Testis (tissue), 3 donors: Measurements from ENCODE around the gene APOL6. TPM values are rescaled to one million over a fixed set of nuclear protein-coding genes. Genes with fewer than 3 reads are reported as not detected.

ENCODE experiments used
- DNase-seq: peaks from one replicate; pipeline ENCODE4 v3.0.0-alpha.2; 2019
- H3K27ac ChIP-seq, 2 donors: fragments of 200-600 bp; sonication (generic); one replicate each; pipeline ENCODE4 v1.5.1; 2019
- H3K27me3 ChIP-seq: fragments of 200-600 bp; sonication (generic); one replicate; pipeline ENCODE4 v1.5.1; 2019
- H3K36me3 ChIP-seq: fragments of 200-600 bp; sonication (generic); one replicate; pipeline ENCODE4 v1.5.1; 2017; ENCODE audit warnings: low read depth; ENCODE audit errors: missing control alignments
- H3K4me1 ChIP-seq: fragments of 200-600 bp; sonication (generic); one replicate; pipeline ENCODE4 v1.5.1; 2019
- H3K4me3 ChIP-seq, 2 donors: fragments of 200-600 bp; sonication (generic); one replicate each; pipeline ENCODE4 v1.5.1; 2017 to 2019
- H3K9me3 ChIP-seq: fragments of 200-600 bp; sonication (generic); one replicate; pipeline ENCODE4 v1.5.1; 2017
- POLR2A ChIP-seq: fragments of 450-650 bp; IDR thresholded peaks from one replicate; pipeline ENCODE4 v1.6.1; 2017; ENCODE audit warnings: antibody characterized with exemption, mild to moderate bottlenecking, moderate library complexity
- WGBS, 2 donors: methylation state at CpG; one replicate each; pipeline ENCODE4 v1.1.5; 2018; 5-methylcytosine and 5-hydroxymethylcytosine counted together
- intact Hi-C: fragments of 100-400 bp; cut with DNase I; formaldehyde crosslinking; loops from one replicate; pipeline ENCODE4 v1.15.1; 2023; ENCODE audit warnings: low total_unique reads
- polyA plus RNA-seq: library from polyadenylated mRNA; stranded (reverse); fragments of 350-450 nt; fragmentation: Illumina TruSeq; extraction: RNeasy Lipid Tissue Mini Kit (QIAGEN cat#74804); gene quantifications from one replicate; pipeline ENCODE4 v1.2.3, GENCODE V29; 2014; ENCODE audit warnings: low read depth, low replicate concordance; ENCODE audit not compliant: insufficient read depth
- total RNA-seq, 2 donors: library from RNA; depleted of rRNA; stranded (reverse); fragments of >200 nt; gene quantifications; one replicate each; pipeline ENCODE4 v1.2.3, GENCODE V29; 2016
- TF ChIP-seq, protein P1 (sequence below), 3 experiments: fragments of 450-650 bp in 2 of 3; fragments of 200-600 bp in 1 of 3; sonication (generic) in 1 of 3; IDR thresholded peaks; one replicate each; pipeline ENCODE4 v1.5.1; 2016 to 2019; ENCODE audit warnings: antibody characterized with exemption in 3 of 3, mild to moderate bottlenecking in 2 of 3, moderate library complexity in 1 of 3

Gene APOL6
- total and polyA plus RNA-seq, 3 donors from 2014 or later = 2.2 to 3.6 (median 2.8) TPM

DNA sequence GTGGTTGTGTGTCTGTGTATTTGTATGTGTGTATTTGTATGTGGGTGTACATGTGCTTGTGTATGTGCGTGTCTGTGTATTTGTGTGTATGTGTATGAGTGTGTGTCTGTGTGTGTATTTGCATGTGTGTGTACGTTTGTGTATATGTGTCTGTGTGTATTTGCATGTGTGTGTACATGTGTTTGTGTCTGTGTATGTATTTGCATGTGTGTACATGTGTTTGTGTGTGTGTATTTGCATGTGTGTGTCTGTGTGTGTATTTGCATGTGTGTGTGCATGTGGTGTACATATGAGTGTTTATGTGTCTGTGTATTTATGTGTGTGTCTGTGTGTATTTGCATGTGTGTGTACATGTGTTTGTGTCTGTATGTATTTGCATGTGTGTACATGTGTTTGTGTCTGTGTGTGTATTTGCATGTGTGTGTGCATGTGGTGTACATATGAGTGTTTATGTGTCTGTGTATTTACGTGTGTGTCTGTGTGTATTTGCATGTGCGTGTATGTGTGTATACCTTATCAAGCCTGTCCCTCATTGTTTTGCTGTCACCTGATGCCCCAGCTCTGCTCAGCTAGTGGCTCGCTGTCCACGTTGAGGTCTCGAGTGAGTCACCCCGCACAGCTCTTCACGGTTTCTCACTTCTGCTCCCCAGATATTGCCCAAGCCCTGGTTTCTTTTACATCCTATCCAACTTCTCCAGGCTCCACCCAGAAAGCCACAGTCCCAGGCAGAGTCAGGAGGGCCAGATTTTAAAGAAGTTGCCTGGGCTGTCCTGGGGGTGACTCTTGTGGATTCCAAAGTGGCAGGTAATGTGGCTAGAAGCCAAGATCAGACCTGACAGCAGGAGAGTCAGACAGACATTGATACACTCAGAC, 46.3 kb upstream of the APOL6 start:
- no peak for TF ChIP-seq POLR2A
- TF ChIP-seq, protein P1, sequence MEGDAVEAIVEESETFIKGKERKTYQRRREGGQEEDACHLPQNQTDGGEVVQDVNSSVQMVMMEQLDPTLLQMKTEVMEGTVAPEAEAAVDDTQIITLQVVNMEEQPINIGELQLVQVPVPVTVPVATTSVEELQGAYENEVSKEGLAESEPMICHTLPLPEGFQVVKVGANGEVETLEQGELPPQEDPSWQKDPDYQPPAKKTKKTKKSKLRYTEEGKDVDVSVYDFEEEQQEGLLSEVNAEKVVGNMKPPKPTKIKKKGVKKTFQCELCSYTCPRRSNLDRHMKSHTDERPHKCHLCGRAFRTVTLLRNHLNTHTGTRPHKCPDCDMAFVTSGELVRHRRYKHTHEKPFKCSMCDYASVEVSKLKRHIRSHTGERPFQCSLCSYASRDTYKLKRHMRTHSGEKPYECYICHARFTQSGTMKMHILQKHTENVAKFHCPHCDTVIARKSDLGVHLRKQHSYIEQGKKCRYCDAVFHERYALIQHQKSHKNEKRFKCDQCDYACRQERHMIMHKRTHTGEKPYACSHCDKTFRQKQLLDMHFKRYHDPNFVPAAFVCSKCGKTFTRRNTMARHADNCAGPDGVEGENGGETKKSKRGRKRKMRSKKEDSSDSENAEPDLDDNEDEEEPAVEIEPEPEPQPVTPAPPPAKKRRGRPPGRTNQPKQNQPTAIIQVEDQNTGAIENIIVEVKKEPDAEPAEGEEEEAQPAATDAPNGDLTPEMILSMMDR (IDR thresholded peaks at IDR 0.05) = no peak
- DNase-seq = peak; percentile 21
- Histone ChIP-seq H3K4me1 (no peaks in the 10 kb centered on the region), H3K9me3 (no peaks in the 10 kb centered on the region), H3K27me3 (no peaks in the 10 kb centered on the region), H3K4me3 (no peak overlapping the region), H3K27ac (no peak overlapping the region), H3K36me3 (no peaks in the 10 kb centered on the region)
- WGBS, 2 donors = 74 to 75% methylated on average over 9 of the region's 9 CpGs
- intact Hi-C loops = no loop called here

DNA sequence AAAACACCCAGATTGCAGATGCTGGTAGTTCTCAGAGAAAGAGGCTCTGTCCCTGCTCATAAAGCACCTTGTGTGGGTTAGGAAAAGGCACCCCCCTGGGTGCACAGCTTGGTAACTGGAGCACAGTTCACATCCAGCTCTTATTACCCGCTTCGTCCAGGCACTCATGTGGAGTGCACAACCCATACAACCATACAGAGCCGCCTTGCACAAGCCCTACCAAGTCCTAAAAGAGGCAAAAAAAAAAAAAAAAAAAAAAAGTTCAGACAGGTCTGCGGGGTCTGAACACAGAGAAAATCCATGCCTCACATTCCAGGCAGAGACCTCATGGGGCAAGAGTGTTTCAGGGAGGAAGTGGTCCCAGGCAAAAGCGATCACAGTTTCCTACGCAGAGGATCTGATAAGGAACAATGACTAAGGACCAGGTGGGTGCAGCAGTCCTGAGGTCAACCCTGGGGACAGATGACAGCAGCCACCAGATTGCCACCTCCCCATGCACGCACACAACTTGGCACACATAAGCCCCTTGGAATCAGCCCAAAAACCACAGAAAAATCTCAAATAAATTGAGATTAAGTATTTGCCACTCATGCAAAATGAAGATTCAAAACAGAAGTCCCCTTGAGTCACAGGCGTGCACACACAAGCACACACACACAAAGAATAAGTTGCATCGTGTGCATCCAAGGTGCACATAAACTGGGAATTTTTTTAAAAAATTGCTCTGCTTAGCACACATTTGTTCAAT, 43.5 kb upstream of the APOL6 start:
- intact Hi-C loops = no loop called here
- Histone ChIP-seq H3K4me3 (no peak overlapping the region), H3K36me3 (no peaks in the 10 kb centered on the region), H3K4me1 (no peaks in the 10 kb centered on the region), H3K27me3 (no peaks in the 10 kb centered on the region), H3K27ac (no peak overlapping the region), H3K9me3 (no peaks in the 10 kb centered on the region)
- TF ChIP-seq POLR2A = no peak
- TF ChIP-seq, protein P1 (IDR thresholded peaks at IDR 0.05) = no peak
- no peak for DNase-seq
- WGBS, 2 donors = 73 to 82% methylated on average over 9 of the region's 9 CpGs

DNA sequence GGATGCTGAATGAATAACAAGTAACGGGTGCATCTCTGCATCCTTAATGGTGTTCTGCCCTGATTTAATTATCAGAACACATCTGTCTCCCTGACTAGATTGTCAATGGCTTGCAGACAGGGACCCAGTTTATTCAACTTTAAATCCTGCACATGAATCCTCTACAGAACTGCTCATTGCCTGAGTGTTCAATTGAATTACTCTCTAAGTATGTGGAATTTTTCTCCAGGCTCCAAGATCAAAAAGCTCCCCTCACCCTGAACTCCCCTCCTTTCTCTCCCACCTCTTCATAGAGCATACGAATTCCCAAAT, 42.9 kb upstream of the APOL6 start:
- intact Hi-C loops = no loop called here
- no peak overlapping the region for H3K27ac ChIP-seq
- WGBS, 2 donors = 74 to 85% methylated on average over 2 of the region's 2 CpGs
- no peaks in the 10 kb centered on the region for H3K9me3 ChIP-seq
- H3K27me3 ChIP-seq = no peaks in the 10 kb centered on the region
- TF ChIP-seq POLR2A = no peak
- TF ChIP-seq, protein P1 (IDR thresholded peaks at IDR 0.05) = no peak
- H3K4me1 ChIP-seq = no peaks in the 10 kb centered on the region
- no peaks in the 10 kb centered on the region for H3K36me3 ChIP-seq
- no peak overlapping the region for H3K4me3 ChIP-seq
- no peak for DNase-seq

DNA sequence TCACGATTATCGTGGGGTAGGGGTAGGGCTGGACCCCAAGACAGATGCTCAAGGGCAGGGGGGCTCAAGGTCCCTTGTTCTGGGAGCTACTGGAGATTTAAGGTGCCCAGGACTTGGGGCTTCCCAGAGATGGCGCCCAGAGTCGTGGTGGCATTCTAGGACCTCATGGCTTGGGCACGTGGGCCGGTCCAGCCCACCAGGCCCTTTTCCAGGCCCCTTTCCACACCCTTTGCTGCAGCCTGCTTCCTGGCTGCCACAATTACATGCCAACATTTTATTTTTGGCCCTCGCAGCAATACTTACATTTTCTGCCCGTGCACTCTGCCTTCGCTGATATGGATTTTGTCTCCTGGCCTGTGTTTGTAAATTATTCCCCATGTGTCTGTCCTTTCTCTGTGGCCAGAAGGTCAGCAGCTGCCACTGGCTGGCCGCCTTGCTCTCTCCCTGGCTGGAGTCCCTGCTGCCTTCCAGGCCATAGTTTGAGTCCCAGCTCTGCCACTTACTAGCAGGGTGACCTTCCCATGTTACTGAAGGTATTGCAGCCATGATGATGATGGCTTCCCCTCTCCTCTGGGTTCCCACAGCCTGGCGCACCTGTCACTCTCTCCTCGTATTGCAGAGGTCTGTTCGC, 42.3 kb upstream of the APOL6 start:
- Histone ChIP-seq H3K4me3 (no peak overlapping the region), H3K27me3 (no peaks in the 10 kb centered on the region), H3K9me3 (no peaks in the 10 kb centered on the region), H3K36me3 (no peaks in the 10 kb centered on the region), H3K27ac (no peak overlapping the region), H3K4me1 (no peaks in the 10 kb centered on the region)
- intact Hi-C loops = no loop called here
- WGBS, 2 donors = 74 to 85% methylated on average over 13 of the region's 13 CpGs
- no peak for DNase-seq
- TF ChIP-seq POLR2A = no peak
- TF ChIP-seq, protein P1 (IDR thresholded peaks at IDR 0.05) = no peak
